NCI-H446 (cell line): ENCODE data around the gene MAP4K4.
"Not testable (repeated sequence)": the region's sequence is repeated elsewhere in the genome, so short reads cannot be mapped to it uniquely, and the experiment has no call there.

ENCODE experiments used
- DNase-seq, 2 experiments: peaks; one replicate each; lab custom pipeline; 2025; lab: John Stamatoyannopoulos, UW

The MAP4K4 gene

DNA sequence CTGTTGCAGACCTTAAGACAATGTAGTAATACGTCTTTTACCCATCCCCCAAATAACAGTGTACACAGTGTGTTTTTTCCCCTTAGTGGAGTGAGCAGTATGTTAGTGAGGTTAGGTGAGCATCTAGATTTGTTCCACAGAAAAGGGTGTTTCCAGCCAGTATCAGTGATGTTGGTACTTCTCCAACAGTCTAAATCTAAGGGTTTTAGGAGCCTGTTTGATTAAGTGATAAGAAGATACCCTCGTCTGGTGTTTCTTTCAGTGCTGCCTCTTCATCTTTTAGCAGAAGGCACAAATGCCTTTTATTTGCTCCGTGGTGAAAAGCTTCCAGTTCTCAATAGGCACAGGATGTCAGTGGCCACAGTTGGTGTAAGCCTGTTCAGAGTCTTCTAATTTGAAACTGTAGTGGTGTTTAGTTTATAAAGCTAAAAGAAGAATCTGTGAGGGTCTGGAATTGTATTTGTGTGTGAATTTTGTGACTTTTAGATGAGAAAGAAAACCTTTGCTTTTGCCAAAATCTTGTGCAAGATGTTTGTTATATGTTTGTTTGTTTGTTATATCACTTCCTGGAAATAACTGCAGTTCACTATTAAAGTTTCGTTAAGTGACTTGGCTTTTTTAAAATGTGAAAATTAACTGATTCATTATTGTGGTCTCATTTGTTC lies 71.2 kb downstream of the MAP4K4 start:
- no peak for DNase-seq

DNA sequence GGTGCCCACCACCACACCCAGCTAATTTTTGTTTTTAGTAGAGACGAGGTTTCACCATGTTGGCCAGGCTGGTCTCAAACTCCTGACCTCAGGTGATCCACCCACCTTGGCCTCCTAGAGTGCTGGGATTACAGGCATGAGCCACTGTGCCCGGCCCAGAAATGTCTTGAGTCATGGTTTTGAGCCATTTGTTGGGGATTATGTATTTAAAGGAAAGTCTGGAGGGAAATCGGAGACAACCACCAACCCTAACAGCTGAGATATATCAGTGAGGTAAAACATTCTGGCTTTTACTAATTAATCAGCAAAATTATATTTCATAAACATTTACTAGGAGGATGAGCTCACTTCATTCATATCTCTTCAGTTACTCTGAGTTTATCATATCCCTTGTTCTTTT lies 72.2 kb downstream of the MAP4K4 start:
- not testable (repeated sequence) for DNase-seq

DNA sequence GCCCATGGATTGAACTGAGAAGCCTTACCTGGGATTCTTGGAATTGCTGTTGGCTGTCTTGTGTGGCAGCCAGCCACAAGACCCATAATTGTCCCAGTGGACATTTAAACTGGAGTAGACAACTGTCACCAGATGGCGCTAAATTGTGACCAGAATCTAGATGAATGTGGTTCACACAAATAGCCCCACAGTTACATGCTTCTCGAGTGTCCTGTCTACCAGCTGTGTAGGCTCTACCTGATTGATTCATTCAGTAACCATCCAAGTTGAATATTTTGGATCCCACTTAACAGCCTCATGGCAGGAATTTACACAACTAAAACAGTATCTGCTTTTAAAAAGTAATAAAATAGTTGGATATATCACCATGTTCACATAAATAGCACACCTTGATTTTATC lies 73.2 kb downstream of the MAP4K4 start:
- peak in 1 of 2 experiments; percentile 57 for DNase-seq

DNA sequence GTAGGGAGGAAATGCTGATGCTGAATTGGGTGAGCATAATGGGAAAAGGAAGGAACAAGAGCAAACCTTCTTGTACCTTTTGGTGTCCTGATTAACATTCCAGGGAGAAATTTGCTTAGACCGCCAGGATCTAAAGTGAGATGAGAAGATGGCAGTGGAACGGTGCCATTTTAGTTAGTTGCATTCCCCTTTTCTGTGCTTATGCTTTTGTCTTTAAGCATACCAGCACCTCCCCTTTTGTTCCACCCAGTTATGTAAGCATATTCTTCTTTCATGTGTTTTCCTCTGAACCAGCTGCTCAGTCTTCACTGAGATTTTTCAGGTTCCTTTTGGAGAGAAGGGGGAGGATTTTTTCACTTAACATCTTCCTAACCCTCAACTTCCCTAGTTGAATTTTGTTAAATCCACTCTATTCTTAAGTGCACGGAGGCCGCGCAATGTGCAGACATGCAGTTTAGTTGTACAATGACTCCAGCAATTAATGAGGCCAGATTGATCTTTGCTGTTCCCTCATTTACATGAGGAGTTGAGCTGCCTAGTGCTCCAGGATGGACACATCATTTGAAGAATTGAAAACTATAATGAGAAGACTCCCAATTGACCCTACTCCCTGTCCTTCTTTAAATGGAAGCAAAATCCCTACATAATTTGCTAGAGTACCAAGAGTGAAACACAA lies 73.9 kb downstream of the MAP4K4 start:
- DNase-seq, result no peak

DNA sequence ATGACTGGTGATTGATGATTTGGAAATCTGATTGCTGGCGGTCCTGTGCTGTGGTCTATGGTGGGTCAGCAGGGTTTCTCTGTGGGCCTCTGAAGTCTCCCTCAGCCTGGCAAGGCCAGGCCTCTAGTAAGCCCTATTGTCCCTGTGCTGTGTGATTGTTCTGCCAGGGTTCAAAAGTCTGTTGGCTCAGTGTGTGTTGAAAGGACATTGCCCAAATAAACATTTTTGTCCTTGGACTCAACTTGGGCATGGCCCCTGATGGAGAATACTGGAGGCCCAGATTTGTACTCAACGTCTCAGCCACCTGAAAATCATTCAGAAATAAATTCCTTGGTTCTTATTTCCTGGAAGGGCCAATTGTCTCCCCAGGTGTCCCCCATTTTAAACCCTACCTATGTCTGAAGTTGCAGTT lies 74.4 kb downstream of the MAP4K4 start:
- DNase-seq, result no peak

DNA sequence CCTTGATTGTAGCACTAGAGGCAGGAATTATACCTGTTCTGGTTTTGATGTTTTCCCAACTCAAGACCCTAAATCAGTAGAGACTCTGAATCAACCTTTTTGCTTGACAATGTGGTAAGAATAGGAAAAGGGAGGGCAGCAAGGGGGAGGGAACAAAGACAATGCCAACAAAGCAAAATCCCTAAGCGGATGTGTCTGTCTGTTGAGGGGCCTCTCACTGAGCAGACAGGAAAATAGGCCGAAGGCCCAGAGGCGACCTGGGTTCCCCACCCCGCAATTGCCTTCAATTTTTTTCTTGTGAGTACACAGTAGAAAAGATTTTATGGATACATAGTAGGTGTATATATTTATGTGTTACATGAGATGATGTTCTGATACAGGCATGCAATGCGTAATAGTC lies 75.6 kb downstream of the MAP4K4 start:
- DNase-seq, result no peak

DNA sequence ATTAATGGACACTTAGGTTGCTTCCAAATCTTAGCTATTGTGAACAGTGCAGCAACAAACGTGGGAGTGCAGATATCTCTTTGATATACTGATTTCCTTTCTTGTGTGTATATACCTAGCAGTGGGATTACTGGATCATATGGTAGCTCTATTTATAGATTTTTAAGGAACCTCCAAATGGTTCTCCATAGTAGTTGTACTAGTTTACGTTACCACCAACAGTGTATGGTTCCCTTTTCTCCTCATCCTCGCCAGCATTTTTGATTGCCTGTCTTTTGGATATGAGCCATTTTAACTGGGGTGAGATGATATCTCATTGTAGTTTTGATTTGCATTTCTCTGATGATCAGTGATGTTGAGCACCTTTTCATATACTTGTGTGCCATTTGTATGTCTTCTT lies 76.5 kb downstream of the MAP4K4 start:
- DNase-seq, result not testable (repeated sequence)

DNA sequence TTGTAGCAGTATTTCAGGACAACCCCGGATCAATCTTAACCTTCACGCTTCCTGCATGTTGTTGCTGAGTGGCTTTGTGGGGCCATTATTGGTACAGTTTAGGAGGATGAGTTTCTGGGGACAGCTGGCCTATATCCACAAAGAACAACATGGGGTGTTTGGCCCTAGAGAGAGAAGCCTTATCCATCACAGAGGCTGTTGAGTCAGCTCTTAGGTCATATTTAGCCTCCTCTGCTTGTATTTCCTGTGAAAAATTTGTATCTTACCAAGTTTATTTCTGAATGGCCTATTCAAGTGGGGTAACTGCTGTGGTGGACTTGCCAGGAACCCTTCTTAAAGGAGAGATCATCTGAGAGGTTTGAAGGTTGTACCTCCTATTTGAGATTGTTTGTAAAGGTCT lies 77.6 kb downstream of the MAP4K4 start:
- no peak for DNase-seq

DNA sequence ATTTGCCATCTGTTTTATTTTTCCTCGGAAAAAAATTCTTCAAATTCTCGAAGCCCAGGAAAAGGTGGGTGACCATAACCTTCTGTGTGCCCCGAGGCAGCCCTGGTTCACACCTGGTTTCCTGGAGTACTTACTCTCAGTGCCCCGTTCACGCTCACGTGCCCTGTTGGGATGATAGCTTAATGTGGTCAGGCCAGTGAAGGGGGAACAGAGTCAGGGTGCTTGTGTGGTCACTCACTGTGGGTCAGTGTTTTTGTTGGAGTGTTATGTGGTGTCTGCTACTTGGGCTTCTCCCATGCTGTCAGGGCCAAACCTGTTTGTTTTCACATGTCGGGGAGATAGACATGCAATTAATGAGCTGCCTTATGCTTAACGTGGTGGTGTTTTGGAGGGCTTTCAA lies 78.1 kb downstream of the MAP4K4 start:
- no peak for DNase-seq

DNA sequence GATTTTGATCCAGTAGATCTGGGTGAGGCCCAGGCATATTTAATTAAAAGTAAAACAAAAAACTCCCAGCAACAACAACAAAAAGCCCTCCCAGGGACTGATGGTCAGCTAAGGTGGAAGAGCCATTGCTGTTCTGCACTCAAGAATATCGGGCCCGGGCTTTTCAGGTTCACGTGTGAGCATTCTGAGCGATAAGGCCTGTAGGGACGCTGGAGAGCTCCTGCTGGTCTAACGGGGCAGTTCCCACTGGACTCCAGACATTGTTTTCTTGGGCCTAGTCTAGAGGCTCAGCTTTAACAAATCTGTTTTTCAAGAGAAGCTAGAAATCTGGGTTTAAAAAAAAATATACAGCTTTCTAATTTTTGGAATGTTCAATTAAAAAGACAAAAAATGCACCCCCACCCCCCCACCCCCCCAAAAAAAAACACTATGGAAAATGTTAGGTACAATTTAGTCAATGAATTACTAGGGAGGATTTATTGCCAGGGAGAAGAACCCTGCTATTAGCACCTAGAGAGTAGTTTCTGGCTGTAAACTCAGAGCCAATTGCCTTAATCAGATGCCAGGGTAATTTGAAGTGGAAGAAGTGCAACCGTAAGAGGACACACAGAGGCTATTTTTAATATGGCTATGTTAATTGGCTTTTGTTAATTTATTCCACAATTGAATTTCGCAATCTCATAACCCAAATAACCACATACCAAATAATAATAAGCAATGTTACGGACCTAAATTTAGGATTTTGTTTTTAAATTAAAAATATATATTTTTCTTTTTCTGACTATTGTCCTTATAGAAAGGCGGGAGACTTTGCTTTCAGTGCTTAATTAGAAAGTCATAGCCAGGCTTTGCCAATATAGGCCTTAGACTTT lies 78.9 kb downstream of the MAP4K4 start:
- DNase-seq, result no peak

DNA sequence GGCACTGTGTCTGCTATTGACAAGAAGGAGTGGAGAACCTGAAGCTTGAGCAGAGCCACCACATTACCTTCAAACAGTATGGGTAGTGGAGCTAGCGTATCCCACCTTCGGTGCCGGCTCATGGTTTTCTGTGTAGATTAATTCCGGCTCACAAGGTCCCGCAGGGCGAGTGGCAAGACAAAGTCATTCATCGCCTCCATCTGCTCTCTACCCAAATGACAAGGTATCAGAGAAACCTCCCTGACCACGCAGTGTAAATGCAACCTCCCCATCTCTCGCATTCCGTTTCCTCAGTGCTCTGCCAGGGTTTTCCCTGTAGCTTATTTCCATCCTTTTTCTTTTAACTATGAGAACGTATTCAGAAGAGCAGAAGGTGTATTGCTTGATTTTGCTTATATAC lies 79.8 kb downstream of the MAP4K4 start:
- no peak for DNase-seq

DNA sequence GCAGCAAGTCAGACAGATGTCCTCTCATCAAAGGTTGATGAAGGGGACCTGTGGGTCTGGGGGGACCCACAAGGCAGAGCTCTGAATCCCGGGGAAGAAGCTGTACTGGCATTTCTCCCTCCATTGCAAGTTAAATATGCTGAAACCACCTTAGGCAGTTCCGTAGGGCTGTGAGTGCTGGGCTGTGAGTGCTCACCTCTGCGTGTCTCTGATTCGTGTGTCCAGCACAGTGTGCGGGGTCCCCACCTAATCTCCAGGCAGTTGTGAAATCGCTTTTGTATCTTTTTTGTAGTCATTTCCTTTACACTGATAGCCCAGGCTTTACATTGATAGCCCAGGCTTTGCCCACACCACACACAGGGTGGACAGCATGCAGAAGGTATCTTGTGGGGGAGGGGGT lies 80.6 kb downstream of the MAP4K4 start:
- DNase-seq, result no peak

DNA sequence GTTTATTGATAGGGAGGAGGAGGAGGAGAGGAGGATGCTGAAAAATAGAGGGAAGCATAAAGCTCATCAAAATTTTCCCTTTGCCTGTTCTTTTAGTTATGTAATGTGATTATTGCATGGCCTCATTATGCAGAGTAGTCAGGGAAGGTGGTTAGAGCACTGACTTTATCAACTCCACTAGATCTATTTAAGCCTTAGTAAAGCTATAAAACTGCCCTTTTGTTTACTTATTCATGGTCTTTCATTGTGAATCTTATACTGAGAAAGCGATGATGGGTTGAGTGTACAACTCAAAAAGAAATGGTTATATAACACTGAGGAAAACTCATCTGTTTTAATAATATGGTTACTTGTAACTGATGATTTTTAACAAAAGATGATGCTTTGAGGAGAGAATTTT lies 81.7 kb downstream of the MAP4K4 start:
- DNase-seq, result no peak

DNA sequence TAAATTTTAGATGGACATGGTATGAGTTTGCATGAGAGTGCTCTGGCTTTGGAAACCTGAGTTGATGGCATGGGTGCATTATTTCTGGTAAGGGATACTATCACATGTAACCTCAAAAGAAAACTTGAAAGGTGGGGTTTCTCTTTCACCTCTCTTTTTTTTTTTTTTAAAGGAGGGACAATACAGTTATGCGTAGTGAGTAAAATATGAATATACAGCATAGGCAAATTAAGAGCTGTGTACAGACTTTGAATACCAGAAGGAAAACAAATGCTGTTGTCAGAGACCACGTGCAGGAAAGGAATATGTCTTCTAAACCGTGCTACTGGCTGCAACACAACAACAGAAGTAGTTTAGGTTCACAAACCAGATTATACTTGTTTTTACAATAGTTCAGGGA lies 82.1 kb downstream of the MAP4K4 start:
- no peak for DNase-seq

DNA sequence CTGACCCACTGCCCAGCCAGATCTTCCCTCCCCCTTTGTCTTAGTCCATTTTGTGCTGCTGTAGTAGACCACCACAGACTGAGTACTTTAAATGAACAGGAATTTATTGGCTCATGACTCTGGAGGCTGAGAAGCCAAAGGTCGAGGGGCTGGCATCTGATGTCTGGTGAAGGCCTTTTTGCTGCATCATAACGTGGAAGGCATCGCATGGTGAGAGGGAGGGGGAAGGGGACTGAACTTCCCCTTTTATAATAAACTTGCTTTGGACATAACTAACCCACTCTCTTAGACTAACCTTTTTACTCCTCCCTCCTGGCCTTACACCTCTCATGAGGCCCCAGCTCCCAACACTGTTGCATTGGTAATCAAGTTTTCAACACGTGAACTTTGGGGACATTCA lies 83.8 kb downstream of the MAP4K4 start:
- no peak for DNase-seq

DNA sequence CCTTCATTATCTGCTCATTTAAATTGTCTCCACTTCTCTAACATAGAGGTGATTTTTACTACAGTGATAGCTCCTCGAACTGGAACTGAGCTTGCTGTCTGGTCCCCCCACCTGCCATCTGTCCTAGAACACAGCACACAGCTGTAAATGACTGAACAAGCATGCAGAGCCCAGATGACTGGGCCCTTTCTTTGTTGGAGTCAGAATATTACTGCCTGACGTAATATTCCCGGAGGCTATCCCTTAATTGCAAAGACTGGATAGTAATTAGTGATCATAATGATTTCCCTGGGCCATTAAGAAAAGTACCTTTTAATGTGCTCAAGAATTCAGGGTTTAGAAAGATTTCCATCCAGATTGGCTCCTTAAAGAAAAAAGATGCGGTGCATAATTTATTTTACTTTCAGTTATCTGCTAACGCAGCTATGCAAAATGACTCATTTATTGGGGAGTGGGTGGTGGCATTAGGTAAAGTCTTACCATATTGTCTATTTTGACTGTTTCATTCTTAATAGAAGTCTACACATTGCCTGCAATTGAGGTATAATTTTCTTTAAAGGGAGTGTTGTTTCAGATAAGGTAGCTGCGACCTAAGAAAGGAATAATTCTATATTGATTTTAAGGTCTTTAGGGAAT lies 84.4 kb downstream of the MAP4K4 start:
- no peak for DNase-seq

DNA sequence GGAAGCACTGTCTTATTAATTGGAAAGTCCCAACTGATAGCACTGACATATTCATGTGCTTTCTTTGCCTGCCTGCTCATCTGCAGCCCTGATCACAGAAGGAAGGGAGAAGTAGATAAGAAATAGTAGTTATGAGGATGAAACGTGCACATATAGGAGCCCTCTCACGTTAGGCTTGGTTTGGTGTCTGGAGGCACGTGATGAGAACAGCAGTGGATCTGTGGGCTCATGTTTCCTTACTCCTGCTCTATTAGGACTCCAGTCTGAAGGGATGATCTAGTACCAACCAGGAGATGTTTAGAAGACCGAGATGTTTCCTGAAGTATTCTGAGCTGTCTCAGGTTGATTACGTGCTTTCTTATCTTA lies 84.9 kb downstream of the MAP4K4 start:
- no peak for DNase-seq

DNA sequence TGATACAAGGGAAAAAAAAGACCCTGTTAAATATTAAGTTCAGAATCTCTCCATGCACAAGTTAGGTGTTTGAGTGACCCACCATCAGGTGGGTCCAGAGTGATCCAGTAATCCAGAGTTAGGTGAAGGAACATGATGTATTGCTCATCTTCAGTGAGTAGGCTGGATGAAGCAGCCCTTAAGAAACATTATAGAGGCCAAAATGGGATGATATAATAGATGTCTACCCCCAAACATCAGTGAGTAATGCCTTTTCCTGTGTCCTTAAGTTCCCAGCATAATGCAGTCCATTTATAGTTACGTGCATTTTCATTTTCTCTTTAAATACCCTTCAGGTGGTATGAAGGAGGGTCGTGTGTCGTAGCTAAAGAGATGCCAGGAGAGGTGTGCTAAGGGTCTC lies 89.6 kb downstream of the MAP4K4 start:
- DNase-seq, result no peak

DNA sequence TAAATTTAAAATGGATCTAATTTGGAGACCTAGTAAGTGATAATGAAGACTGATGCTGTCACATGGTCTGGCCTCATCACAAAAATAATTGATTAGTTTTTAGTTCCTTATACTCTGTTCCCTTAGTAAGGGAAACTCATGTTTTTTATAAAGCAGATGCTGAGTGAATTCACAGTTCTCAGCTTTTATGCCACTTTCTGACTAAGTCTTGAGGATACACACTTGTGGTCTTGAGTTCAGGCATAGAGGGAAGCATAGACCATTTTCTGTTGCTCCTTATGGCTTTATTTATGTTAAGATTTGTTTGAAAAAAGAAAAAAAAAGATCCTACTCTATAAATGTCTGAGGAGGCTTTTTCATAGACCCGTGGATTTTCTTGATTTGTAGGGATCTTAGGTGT lies 91.1 kb downstream of the MAP4K4 start:
- DNase-seq, result no peak

DNA sequence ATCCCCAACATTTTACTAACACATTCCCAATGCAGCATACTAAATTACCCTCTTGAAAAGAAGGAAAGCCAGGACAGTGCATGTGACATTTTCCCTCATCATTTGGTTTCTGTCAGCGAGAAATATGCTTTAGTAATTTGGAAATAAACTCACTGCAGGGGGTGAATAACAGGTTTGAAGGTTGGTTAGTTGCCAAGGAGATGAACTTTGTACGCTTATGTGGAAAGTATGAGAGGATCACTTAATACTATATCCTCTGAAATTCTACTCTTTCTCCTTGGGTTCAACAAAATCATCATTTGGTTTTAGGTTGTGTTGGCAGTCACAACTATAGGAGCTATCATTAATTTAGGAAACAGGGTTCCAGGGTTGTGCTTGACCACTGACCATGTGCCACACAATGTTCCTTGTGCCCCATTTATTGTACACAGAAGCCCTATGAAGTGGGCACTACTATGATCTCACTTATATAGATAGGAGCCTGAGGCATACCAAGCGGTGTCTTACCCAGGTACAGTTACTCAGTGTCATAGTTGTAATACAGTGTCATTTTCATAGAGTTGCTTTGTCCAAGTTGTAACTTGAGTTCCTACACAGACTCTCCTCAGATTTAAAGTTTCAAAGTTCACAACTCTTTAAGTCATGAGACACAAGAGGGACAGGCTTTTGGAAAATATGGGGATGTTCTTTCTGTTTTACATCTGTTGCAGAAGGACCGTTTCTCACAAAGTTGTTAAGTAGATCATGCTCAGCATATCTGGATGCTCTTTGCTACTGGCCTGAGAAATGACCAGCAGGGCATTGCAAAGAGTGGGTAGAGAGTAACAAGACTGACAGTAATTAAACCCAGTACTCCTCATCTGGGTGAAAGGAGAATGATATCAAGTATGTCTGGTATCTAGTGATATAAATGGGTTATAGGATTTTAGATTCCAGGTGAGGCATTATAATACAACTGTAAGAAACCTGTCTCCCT lies 91.8 kb downstream of the MAP4K4 start:
- DNase-seq, result peak in 1 of 2 experiments; percentile 24

DNA sequence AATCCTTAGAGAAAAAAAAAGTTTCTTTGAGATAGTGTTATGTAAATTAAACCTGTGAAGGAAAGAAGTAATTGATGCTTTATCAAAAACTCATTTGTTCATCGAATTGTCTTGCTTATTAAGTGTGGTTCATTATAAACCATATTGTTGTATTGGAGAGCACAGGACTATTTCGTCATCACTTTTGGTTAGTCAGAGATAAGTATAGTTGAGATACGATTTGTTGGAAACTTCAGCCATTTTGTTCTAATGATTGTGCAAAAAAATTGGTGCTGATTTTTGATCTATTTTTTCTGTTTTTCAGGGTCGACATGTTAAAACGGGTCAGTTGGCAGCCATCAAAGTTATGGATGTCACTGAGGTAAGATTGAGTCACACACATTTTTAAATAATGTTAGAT lies 92.9 kb downstream of the MAP4K4 start:
- DNase-seq, result no peak
